ENCODE data around the gene GPR139.

- TF ChIP-seq, protein P1, sequence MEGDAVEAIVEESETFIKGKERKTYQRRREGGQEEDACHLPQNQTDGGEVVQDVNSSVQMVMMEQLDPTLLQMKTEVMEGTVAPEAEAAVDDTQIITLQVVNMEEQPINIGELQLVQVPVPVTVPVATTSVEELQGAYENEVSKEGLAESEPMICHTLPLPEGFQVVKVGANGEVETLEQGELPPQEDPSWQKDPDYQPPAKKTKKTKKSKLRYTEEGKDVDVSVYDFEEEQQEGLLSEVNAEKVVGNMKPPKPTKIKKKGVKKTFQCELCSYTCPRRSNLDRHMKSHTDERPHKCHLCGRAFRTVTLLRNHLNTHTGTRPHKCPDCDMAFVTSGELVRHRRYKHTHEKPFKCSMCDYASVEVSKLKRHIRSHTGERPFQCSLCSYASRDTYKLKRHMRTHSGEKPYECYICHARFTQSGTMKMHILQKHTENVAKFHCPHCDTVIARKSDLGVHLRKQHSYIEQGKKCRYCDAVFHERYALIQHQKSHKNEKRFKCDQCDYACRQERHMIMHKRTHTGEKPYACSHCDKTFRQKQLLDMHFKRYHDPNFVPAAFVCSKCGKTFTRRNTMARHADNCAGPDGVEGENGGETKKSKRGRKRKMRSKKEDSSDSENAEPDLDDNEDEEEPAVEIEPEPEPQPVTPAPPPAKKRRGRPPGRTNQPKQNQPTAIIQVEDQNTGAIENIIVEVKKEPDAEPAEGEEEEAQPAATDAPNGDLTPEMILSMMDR (conservative IDR thresholded peaks at IDR 0.05; ENCODE audit: low read depth, low read length), result no peak
- no peak for TF ChIP-seq EZH2phosphoT487 (IDR thresholded peaks at IDR 0.05; ENCODE audit: borderline replicate concordance, low read length)
These were observed 82.1 kb downstream of the GPR139 start for GRCh38 chr16:19991614-19992013.

Measured in PC-3 (cell line).